HepG2 (cell line): Measurements from ENCODE around the gene MCAT. TPM values are rescaled to one million over a fixed set of nuclear protein-coding genes. Genes with fewer than 3 reads are reported as not detected.

ENCODE experiments used
- ARID4A ChIP-seq: sonication (generic); formaldehyde crosslinking; IDR thresholded peaks from 2 replicates; pipeline ENCODE4 v1.5.0; 2020; ENCODE audit warnings: mild to moderate bottlenecking, missing genetic modification reagents, borderline replicate concordance
- CHD2 ChIP-seq: IDR thresholded peaks from 2 replicates; pipeline ENCODE4 v1.6.1; 2011; ENCODE audit warnings: low read depth, low read length, improper control_type of control experiment
- KLF13 ChIP-seq: sonication (generic); formaldehyde crosslinking; IDR thresholded peaks from 2 replicates; pipeline ENCODE4 v1.4.0; 2020; ENCODE audit warnings: mild to moderate bottlenecking, missing genetic modification reagents
- RBFOX2 ChIP-seq: fragments of 200-400 bp; formaldehyde crosslinking; IDR thresholded peaks from 2 replicates; pipeline ENCODE4 v1.6.1; 2017; ENCODE audit warnings: low read depth, mild to moderate bottlenecking, low read length
- UBTF ChIP-seq: sonication (generic); formaldehyde crosslinking; IDR thresholded peaks from 2 replicates; pipeline ENCODE4 v1.4.0; 2020; ENCODE audit warnings: mild to moderate bottlenecking, missing genetic modification reagents
- ZNF331 ChIP-seq: sonication (generic); formaldehyde crosslinking; IDR thresholded peaks from 2 replicates; pipeline ENCODE4 v1.4.0; 2020; ENCODE audit warnings: missing genetic modification reagents
- ZNF607 ChIP-seq: sonication (generic); formaldehyde crosslinking; IDR thresholded peaks from 2 replicates; pipeline ENCODE4 v1.5.1; 2020; ENCODE audit warnings: missing genetic modification reagents, mild to moderate bottlenecking, borderline replicate concordance
- polyA plus RNA-seq, 8 experiments: library from polyadenylated mRNA; depleted of rRNA in 3 of 8; stranded (reverse) in 7 of 8; unstranded in 1 of 8; fragments of >200 nt; fragmentation: Illumina TruSeq in 4 of 8; extraction: Trizol in 4 of 8; gene quantifications; 2 replicates each; pipeline versions ENCODE4 v1.2.1 to v1.2.3, GENCODE V29; 2011 to 2016; ENCODE audit warnings: low read depth in 4 of 8, missing spikeins in 1 of 8, mixed read lengths in 1 of 8; ENCODE audit not compliant: insufficient read depth in 1 of 8
- total RNA-seq, 5 experiments: library from RNA; depleted of rRNA; stranded (reverse); fragments of >200 nt; fragmentation: Illumina TruSeq; extraction: Trizol; gene quantifications; 2 replicates each; pipeline ENCODE4 v1.2.3, GENCODE V29; 2016; ENCODE audit warnings: low read depth in 1 of 5

MCAT gene
- total and polyA plus RNA-seq, 2 of the 13 experiments (the other 11 are each of a cell fraction or from before 2014, with no cell fraction given), result 9.3 to 16.7 TPM

- TF ChIP-seq ZNF607 (CRISPR knock-in tag) (peak; percentile 49; the same call in 1 of the 2 replicates), CHD2 (no peak), RBFOX2 (peak; percentile 68; the same call in 1 of the 2 replicates), KLF13 (CRISPR knock-in tag) (no peak), ARID4A (CRISPR knock-in tag) (peak; percentile 20; the same call in 1 of the 2 replicates), ZNF331 (CRISPR knock-in tag) (0 out of 2 replicates have a peak, but pooled peaks have one; percentile 8), UBTF (CRISPR knock-in tag) (peak; percentile 49; the same call in 1 of the 2 replicates)
Observed at GRCh38 chr22:43186272-43187170, 43.3 kb upstream of the MCAT start, which contains the start of gene TTLL12 (continued).
